Activated T-cell treated with anti-CD3 and anti-CD28 coated beads, Interleukin-2, amount 50 U/mL, for 24 hours (primary cell): ENCODE data around the gene DOLPP1.

Source experiments
- DNase-seq: peaks from one replicate; pipeline ENCODE4 v3.0.0-alpha.2; 2020
- H3K27ac Mint-ChIP-seq: 2 replicates; pipeline ENCODE4 v1.8.0; 2020; ENCODE audit warnings: mild to moderate bottlenecking, mixed read lengths
- H3K27me3 Mint-ChIP-seq: 2 replicates; pipeline ENCODE4 v1.8.0; 2020; ENCODE audit warnings: mixed read lengths
- H3K36me3 Mint-ChIP-seq: 2 replicates; pipeline ENCODE4 v1.8.0; 2020; ENCODE audit warnings: low read depth, mixed read lengths
- H3K4me1 Mint-ChIP-seq: 2 replicates; pipeline ENCODE4 v1.8.0; 2020; ENCODE audit warnings: low read depth, mixed read lengths
- H3K4me3 Mint-ChIP-seq: 2 replicates; pipeline ENCODE4 v1.8.0; 2020; ENCODE audit warnings: mild to moderate bottlenecking, moderate library complexity, mixed read lengths
- H3K9me3 Mint-ChIP-seq: 2 replicates; pipeline ENCODE4 v1.8.0; 2020; ENCODE audit warnings: mixed read lengths

The DOLPP1 gene

DNA sequence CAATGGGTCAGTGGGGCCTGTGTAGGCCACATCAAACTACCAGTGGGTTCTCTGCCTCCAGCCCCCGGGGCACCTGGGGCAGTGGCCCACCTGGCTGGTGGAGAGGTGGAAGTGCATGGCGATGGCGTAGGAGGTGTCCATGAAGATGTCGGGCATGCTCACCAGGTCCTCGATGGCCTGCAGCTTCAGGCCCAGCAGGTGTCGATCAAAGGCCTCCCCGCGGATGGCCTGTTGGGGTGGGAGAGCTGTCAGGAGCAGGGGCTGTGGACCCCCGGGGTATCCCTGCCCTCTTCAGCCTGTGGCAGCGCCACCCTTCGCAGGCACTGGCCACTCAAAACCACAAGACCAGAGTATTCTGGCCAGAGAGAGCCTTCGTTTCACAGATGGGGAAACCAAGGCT lies 15.0 kb downstream of the DOLPP1 start:
- no peaks in the 10 kb centered on the region for H3K27me3 Mint-ChIP-seq
- H3K4me1 Mint-ChIP-seq: no peaks in the 10 kb centered on the region
- no peak for DNase-seq
- H3K9me3 Mint-ChIP-seq: no peaks in the 10 kb centered on the region
- no peak overlapping the region for H3K4me3 Mint-ChIP-seq
- no peak overlapping the region for H3K27ac Mint-ChIP-seq
- peaks cover 9% of the 10 kb centered on the region for H3K36me3 Mint-ChIP-seq

DNA sequence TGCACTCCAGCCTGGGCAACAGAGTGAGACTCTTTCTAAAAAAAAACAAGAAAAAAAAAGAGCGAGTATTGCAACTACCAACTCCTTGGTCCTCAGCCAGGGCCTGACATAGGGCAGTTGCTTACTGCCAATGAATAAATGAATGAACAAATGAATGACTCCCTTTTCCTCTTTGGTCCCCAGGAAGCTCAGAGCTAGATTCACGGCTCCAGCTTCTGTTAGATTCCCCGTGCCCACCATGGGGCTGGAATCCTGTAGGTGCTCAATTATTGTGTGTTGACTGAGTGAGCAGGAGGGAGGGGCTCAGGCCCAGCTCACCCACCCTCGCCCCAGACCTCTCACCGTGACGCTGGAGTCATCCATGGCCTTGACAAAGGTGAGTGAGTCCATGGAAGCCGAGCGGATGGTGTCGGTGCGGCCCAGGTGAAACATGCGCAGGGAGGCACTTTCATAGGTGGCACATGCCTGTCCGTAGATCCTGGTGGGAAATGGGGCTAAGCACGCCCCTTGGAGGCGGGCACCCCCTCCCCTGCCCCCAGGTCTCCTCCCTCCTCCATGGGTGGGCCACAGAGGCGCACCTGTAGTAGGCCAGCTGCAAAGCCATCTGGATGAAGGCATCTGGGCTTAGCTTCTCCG lies 16.9 kb downstream of the DOLPP1 start:
- no peak overlapping the region for H3K4me3 Mint-ChIP-seq
- DNase-seq: no peak
- no peaks in the 10 kb centered on the region for H3K4me1 Mint-ChIP-seq
- no peak overlapping the region for H3K27ac Mint-ChIP-seq
- H3K27me3 Mint-ChIP-seq: no peaks in the 10 kb centered on the region
- H3K36me3 Mint-ChIP-seq: peaks cover 5% of the 10 kb centered on the region
- no peaks in the 10 kb centered on the region for H3K9me3 Mint-ChIP-seq

DNA sequence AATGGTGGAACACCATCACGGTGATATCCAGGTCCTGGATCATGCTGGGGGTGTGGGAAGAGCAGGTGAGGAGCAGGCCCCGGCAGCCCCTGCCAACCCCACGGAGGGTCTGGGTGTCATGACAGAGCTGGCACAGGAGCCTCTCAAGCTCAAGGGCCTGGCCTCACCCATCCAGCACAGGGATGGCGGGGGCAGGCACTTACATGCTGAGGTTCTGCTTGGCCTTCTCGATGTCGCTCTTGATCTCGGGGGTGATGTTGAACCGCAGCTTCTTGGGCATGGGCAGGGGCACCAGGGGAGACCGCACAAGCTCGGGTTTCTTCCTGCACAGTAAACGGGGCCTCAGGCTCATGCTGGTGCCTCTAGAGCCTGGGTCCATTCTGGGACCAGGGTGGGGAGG lies 17.4 kb downstream of the DOLPP1 start:
- Mint-ChIP-seq H3K27ac (no peak overlapping the region), H3K36me3 (peaks cover 5% of the 10 kb centered on the region), H3K4me1 (no peaks in the 10 kb centered on the region), H3K4me3 (no peak overlapping the region), H3K9me3 (no peaks in the 10 kb centered on the region), H3K27me3 (no peaks in the 10 kb centered on the region)
- DNase-seq: no peak

DNA sequence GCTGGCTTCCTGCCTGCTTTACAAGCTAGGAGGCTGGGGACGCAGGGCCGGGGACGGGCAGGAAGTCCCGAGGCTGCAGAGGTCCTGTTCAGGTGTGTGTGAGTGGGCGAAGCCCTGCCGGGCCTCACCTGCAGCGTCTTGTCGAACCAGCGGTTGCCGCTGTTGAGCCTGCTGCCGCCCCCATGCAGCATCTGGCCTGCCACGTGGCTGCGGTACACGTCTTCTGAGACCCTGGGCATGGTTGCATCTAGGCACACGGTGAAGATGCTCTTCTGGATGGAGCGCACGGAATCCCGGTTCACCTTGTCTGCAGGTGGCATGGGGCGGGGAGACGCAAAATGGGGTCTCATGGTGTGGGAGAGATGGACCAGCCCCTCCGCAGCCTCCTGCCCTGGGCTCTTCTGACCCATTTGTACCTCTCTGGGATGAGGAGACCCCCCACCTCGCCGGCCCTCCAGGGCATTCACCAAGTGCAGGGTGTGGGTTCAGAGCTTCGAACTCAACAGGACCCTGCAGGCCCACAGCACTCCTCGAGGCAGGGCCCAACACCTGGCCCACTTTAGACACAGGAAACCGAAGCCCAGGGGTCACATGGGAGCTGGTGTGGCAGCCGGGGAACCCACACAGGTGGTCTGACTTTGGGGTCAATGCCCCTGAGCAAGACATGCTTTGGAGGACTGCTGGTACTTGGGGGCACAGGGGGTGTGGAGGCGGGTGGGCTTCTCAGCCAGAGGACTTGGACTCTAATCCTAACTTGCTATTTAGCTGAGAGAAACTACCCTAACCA lies 19.7 kb downstream of the DOLPP1 start:
- Mint-ChIP-seq H3K27ac (no peak overlapping the region), H3K4me1 (no peaks in the 10 kb centered on the region), H3K9me3 (no peaks in the 10 kb centered on the region), H3K27me3 (no peaks in the 10 kb centered on the region), H3K36me3 (peaks cover 5% of the 10 kb centered on the region), H3K4me3 (no peak overlapping the region)
- DNase-seq: no peak

DNA sequence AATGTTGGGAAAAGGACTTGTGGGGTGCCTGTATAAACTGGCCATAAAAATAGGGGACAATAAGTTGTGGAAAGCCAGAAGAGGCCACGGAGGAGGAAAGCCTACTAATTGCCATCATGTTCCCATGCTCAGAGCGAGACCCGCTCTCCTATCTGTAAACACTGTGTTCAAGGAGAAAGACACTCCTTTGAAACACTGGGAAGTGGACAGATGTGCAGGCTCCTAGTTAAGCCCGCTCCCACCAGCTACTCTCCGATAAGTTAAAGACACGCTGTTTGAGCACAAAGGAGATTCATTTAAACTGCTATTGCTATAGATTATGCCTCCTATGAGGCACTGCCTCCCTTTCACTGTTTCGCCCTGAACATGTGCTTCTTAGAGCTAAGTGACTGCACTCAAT lies 20.4 kb downstream of the DOLPP1 start:
- H3K36me3 Mint-ChIP-seq: peaks cover 3% of the 10 kb centered on the region
- H3K9me3 Mint-ChIP-seq: no peaks in the 10 kb centered on the region
- no peaks in the 10 kb centered on the region for H3K27me3 Mint-ChIP-seq
- no peak overlapping the region for H3K27ac Mint-ChIP-seq
- no peaks in the 10 kb centered on the region for H3K4me1 Mint-ChIP-seq
- H3K4me3 Mint-ChIP-seq: no peak overlapping the region
- DNase-seq: no peak

DNA sequence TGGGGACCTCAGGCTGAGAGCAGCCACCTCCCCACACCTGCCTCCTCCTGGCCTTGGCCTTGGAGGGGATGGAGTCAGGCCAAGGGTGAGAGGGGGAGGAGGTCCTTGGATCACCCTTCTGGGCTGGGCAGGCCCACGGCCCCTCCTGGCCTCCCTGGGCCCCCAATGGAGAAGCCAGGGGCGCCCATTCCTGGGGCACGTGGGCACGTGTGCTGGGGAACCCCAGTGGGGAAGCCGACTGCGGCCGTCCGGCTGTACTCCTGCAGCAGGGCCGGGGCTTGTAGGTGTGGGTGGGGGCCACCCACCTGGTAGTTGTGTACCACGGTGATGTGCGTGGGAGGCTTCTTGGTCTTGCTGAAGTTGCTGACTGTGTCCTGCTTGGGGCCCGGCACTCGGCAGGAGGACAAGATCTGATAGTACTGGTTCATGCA lies 21.2 kb downstream of the DOLPP1 start:
- no peaks in the 10 kb centered on the region for H3K9me3 Mint-ChIP-seq
- H3K27ac Mint-ChIP-seq: no peak overlapping the region
- no peak overlapping the region for H3K4me3 Mint-ChIP-seq
- no peaks in the 10 kb centered on the region for H3K4me1 Mint-ChIP-seq
- no peaks in the 10 kb centered on the region for H3K27me3 Mint-ChIP-seq
- DNase-seq: no peak
- peaks cover 3% of the 10 kb centered on the region for H3K36me3 Mint-ChIP-seq

DNA sequence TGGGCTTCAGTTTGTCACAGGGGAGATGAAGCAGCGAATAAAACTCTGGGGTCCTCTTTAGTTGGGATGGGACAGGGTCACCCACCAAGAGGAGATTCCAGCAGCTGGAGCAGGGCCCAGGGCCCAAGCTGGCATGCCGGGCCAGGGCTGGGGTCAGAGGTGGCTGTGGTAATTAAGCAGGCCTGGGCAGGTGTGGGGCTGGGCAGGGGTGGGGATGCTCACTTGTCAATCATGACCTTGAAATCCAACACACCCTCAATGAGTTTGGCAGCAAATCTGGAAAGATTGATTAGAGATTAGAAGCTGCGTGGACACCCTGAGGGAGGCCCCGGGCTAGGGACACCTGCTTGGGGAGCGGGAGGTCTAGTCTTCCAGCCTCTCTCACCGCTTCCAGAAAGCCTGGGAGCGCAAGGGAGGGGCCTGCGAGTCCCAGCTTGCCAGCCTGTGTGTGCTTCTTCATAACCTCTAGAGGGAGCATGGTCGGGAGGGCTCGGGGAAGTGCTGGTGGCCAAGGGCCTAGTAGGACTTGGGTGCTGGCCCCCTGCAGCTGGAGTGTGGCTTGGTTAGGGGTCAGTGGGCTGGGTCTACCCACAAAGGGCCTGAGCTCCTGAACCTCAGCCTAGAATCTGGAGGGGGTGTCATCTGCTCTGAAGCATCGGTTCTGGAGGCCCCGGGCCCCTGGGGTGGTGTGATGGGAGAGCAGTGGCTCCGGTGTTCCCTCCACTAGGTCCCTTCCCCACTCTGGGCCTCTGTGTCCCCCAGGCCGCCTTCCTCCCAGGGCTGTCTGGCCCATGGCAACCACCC lies 22.1 kb downstream of the DOLPP1 start:
- Mint-ChIP-seq H3K4me1 (no peaks in the 10 kb centered on the region), H3K27ac (no peak overlapping the region), H3K27me3 (no peaks in the 10 kb centered on the region), H3K4me3 (no peak overlapping the region), H3K9me3 (no peaks in the 10 kb centered on the region), H3K36me3 (no peaks in the 10 kb centered on the region)
- DNase-seq: peak; percentile 39

DNA sequence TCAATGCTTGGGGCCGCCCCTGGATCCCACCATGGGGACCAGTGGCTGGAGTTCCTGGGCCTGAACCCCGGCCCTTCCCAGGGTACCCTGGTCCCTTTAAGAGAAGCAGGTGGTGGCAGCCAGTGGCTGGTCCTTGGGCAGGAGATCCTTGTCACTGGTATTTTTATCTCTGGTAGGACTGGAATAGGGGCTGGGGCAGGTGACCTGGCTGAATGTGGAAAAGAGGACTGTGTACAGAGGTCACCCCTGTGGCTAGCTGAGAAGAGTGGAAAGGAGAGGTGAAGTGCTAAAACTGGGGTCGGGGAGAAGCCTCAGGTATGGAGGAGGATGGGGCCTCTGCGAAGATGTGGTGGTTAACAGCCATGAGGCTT lies 22.7 kb downstream of the DOLPP1 start:
- no peaks in the 10 kb centered on the region for H3K27me3 Mint-ChIP-seq
- no peaks in the 10 kb centered on the region for H3K36me3 Mint-ChIP-seq
- H3K4me3 Mint-ChIP-seq: no peak overlapping the region
- no peaks in the 10 kb centered on the region for H3K9me3 Mint-ChIP-seq
- no peaks in the 10 kb centered on the region for H3K4me1 Mint-ChIP-seq
- no peak for DNase-seq
- no peak overlapping the region for H3K27ac Mint-ChIP-seq

DNA sequence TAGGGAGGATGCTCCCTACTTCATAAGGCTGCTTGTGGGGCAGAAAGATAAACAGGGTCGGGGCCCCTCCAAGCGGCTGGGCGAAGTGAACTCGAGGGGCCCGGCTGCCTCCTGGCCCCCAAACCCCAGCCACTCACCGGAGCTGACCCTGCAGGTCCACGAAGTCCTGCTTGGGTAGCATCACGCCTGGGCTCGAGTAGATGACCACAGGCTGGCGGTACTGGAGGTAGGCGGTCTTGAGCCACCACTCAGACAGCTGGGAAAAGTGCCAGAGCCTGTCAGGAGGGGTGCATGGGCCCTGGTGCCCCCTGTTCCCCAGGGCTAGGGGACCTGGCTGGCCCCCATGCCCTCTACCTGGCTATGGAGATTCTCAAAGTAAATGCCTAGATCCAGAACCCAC lies 23.1 kb downstream of the DOLPP1 start:
- no peaks in the 10 kb centered on the region for H3K36me3 Mint-ChIP-seq
- H3K27ac Mint-ChIP-seq: no peak overlapping the region
- H3K4me1 Mint-ChIP-seq: peaks cover 2% of the 10 kb centered on the region
- no peaks in the 10 kb centered on the region for H3K27me3 Mint-ChIP-seq
- no peak overlapping the region for H3K4me3 Mint-ChIP-seq
- DNase-seq: no peak
- no peaks in the 10 kb centered on the region for H3K9me3 Mint-ChIP-seq

DNA sequence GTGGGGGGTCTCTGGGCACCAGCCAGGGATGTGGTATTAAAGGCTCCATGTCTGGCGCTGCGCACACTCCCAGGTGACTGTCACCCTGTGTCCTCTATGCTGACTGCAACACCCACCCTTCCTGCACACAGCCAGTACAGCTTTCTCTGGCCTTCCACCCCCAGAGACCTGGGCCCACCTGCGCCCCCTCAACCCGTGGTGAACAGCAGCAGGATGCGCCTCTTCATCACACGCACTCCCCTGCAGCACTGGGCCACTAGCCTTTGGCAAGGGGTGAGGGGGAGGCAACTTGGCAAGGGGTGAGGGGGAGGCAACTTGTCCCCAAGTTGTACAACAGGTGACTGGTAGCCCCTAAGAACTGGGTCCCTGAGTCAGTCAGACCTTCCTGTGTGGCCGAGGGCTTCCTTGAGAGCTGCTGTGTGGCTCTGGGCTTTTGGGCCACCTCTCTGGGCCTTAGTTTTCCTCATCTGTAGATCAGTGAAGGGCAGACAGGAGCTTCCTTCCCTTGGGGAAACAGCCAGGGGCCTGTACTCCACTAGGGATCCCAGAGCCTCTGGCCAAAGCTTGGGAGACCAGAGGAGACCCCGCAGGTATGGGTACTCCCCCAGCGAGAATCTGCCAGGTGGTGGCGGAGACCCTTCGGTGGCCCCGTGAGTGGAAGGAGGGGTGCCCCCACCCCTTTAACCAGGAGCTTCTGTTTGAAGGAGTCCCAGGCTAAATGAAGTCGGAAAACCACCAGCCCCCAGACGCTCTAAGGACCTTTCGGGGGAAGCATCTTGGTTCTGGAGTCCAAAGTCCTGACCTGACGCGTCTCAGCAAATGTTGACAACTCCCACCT lies 25.2 kb downstream of the DOLPP1 start:
- peaks cover 12% of the 10 kb centered on the region for H3K4me1 Mint-ChIP-seq
- no peak overlapping the region for H3K4me3 Mint-ChIP-seq
- peaks cover 3% of the 10 kb centered on the region for H3K36me3 Mint-ChIP-seq
- H3K27me3 Mint-ChIP-seq: no peaks in the 10 kb centered on the region
- H3K27ac Mint-ChIP-seq: no peak overlapping the region
- H3K9me3 Mint-ChIP-seq: no peaks in the 10 kb centered on the region
- no peak for DNase-seq

DNA sequence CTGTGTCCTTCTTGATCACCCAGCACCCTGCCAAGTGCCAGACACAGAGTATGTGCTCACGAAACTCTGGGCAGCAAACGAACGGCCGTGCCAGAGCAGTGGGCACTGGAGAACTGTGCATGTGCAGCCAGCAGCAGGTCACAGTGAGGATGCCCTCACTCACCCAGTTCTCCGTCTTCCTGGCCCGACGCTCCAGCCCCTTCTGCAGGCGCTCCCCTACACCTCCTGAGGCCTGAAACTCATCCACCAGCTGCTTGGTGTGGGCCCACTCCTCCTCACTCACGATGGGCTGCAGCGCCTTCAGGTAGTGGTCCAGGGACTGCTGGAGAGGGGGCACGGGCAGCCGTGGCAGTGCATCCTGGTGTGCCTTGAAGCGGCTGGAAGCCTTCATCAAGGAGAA lies 26.7 kb downstream of the DOLPP1 start:
- Mint-ChIP-seq H3K4me1 (peaks cover 21% of the 10 kb centered on the region), H3K9me3 (no peaks in the 10 kb centered on the region), H3K27ac (no peak overlapping the region), H3K4me3 (no peak overlapping the region), H3K27me3 (no peaks in the 10 kb centered on the region), H3K36me3 (peaks cover 13% of the 10 kb centered on the region)
- DNase-seq: no peak

DNA sequence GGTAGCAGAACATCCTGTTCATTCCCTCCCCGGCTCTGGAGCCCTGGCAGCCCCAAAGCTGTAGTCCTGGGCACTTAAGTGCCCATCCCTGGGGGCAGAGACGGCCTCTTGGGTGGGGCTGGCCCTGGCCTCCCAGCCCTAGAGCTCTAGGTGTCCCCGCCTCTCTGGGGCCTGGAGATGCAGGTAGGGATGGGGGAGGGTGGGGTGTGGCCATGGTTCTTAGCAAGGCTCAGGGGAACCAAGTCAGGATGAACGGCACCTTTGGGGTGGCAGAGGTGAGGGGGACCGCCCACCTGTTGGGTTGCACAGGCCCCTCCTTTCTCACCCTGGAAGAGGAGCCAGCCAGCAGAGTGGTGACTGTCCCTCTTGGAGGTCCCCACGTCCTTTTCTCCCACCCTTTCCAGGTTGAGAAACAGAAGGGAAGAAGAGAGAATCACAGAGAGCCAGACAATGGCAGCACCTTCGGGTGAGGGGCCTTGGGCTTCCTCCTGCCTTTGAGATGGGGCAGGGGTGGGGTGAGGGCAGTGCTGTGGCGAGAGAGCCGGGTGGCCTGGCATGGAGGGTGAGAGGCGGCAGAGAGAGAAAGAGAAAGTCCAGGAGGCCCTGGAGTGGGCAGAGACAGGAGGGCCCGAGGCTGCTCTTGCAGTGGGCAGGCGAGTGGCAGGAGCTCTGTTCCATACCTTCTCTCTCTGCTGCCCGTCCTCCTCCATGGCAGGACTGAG lies 27.3 kb downstream of the DOLPP1 start:
- H3K27me3 Mint-ChIP-seq: no peaks in the 10 kb centered on the region
- no peak overlapping the region for H3K4me3 Mint-ChIP-seq
- peaks cover 13% of the 10 kb centered on the region for H3K36me3 Mint-ChIP-seq
- DNase-seq: no peak
- no peak overlapping the region for H3K27ac Mint-ChIP-seq
- no peaks in the 10 kb centered on the region for H3K9me3 Mint-ChIP-seq
- peaks cover 24% of the 10 kb centered on the region for H3K4me1 Mint-ChIP-seq

DNA sequence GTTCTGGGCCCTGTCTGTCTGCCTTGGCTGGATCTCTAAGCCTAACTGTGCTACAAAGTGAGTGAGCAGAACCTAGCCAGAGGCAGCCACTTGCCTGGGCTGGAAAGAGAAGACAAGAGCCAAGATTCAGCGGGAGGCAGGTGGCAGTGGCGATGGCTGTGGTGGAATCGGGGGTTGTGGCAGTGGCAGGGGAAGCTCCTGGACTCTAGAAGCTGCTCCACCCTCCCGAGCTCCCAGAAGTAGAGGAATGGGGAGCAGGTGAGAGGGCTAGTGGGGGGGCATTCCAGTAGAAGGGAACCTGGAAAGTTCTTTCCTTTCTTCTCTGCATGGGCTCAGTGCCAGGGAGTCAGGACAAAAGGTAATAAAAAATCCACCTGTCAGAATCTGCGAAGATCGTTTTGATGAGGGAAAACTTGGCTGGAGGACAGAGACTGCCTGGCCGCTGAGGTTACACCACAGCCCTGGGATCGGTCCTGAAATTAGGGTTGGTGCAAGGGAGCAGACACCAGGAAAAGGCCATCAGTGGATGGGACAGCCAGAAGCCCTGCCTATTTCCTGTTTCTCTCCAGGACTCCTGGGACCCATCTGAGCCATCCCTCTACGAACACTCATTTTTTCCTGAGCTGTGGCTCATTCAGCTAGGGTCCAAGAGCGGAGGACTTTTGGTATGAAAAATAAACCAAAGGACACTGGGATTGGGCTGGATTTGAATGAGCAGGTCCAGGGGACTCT lies 28.1 kb downstream of the DOLPP1 start:
- Mint-ChIP-seq H3K27ac (no peak overlapping the region), H3K36me3 (peaks cover 15% of the 10 kb centered on the region), H3K4me1 (peaks cover 30% of the 10 kb centered on the region), H3K9me3 (no peaks in the 10 kb centered on the region), H3K4me3 (peak overlapping the region; percentile 97), H3K27me3 (no peaks in the 10 kb centered on the region)
- DNase-seq: no peak
